Activated CD4-positive, alpha-beta memory T cell treated with anti-CD3 and anti-CD28 coated beads for 36 hours (primary cell): ENCODE results near the gene WDFY3. TPM values are rescaled to one million over a fixed set of nuclear protein-coding genes. Genes with fewer than 3 reads are reported as not detected.

Experiments used
- CTCF ChIA-PET: fragments of 350-600 bp; sonication (Branson Sonifier 250); formaldehyde crosslinking; loops from one replicate; lab custom pipeline; 2021; ENCODE audit warnings: antibody characterized with exemption, inconsistent platforms; lab: Charles Lee
- POLR2A ChIA-PET: fragments of 350-600 bp; sonication (Branson Sonifier 250); formaldehyde crosslinking; loops from one replicate; lab custom pipeline; 2021; ENCODE audit warnings: antibody characterized with exemption; lab: Charles Lee
- DNase-seq: peaks from one replicate; pipeline ENCODE4 v3.0.0-alpha.2; 2020
- H3K27ac Mint-ChIP-seq: one replicate; pipeline ENCODE4 v1.8.0; 2021; ENCODE audit warnings: mixed read lengths
- H3K27me3 Mint-ChIP-seq: one replicate; pipeline ENCODE4 v1.8.0; 2021; ENCODE audit warnings: mixed read lengths
- H3K36me3 Mint-ChIP-seq: one replicate; pipeline ENCODE4 v1.8.0; 2021; ENCODE audit warnings: mixed read lengths
- H3K4me1 Mint-ChIP-seq: one replicate; pipeline ENCODE4 v1.8.0; 2021; ENCODE audit warnings: low read depth, mixed read lengths
- H3K4me3 Mint-ChIP-seq: one replicate; pipeline ENCODE4 v1.8.0; 2021; ENCODE audit warnings: mild to moderate bottlenecking, mixed read lengths
- H3K9me3 Mint-ChIP-seq: one replicate; pipeline ENCODE4 v1.8.0; 2021; ENCODE audit warnings: mixed read lengths
- intact Hi-C: fragments of 100-400 bp; cut with micrococcal nuclease; formaldehyde crosslinking; loops from one replicate; pipeline ENCODE4 v1.15.1; 2023
- total RNA-seq, 2 experiments: library from RNA; stranded (reverse); gene quantifications; one replicate each; pipeline ENCODE4 v1.2.3, GENCODE V29; 2021

Gene WDFY3
- total RNA-seq, 2 experiments from 2014 or later = 1.3 to 1.7 TPM

GRCh38 chr4:84917086-84917821 is 49.2 kb downstream of the WDFY3 start:
- Mint-ChIP-seq H3K27ac (no peak overlapping the region), H3K36me3 (no peaks in the 10 kb centered on the region), H3K4me3 (no peak overlapping the region), H3K4me1 (no peaks in the 10 kb centered on the region), H3K27me3 (peaks cover 1% of the 10 kb centered on the region), H3K9me3 (no peaks in the 10 kb centered on the region)
- ChIA-PET POLR2A (no interaction called here), CTCF (no interaction called here)
- intact Hi-C loops = no loop called here
- DNase-seq = no peak

GRCh38 chr4:84916227-84916626 is 50.3 kb downstream of the WDFY3 start:
- CTCF ChIA-PET = no interaction called here
- Mint-ChIP-seq H3K4me3 (no peak overlapping the region), H3K27me3 (peaks cover 1% of the 10 kb centered on the region), H3K9me3 (no peaks in the 10 kb centered on the region), H3K4me1 (no peaks in the 10 kb centered on the region), H3K36me3 (no peaks in the 10 kb centered on the region), H3K27ac (no peak overlapping the region)
- POLR2A ChIA-PET = no interaction called here
- intact Hi-C loops = no loop called here
- DNase-seq = no peak

DNA sequence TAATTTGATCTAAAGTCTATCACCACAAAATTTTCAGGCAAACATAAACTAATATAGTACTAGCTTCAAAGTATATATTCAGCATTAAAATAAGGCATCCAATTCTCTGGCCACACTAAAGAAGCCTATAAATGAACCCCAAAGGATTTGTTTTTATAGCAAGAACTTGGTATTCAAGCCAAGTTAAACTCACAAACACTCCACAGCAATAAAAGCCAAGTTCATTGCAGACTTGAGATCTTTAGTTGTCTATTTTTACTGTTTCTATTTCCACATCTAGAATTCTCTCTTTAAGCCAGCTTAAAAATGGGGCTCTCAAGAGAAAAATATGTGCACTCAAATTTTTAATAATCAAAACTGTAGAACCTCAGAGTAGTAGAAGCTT is 51.1 kb downstream of the WDFY3 start:
- intact Hi-C loops = no loop called here
- H3K4me3 Mint-ChIP-seq = no peak overlapping the region
- no peak for DNase-seq
- H3K36me3 Mint-ChIP-seq = no peaks in the 10 kb centered on the region
- ChIA-PET POLR2A (no interaction called here), CTCF (no interaction called here)
- H3K4me1 Mint-ChIP-seq = no peaks in the 10 kb centered on the region
- H3K9me3 Mint-ChIP-seq = no peaks in the 10 kb centered on the region
- H3K27ac Mint-ChIP-seq = no peak overlapping the region
- H3K27me3 Mint-ChIP-seq = no peaks in the 10 kb centered on the region

GRCh38 chr4:84914686-84915395 is 51.6 kb downstream of the WDFY3 start:
- Mint-ChIP-seq H3K27ac (no peak overlapping the region), H3K9me3 (no peaks in the 10 kb centered on the region), H3K36me3 (no peaks in the 10 kb centered on the region), H3K4me1 (no peaks in the 10 kb centered on the region), H3K27me3 (no peaks in the 10 kb centered on the region), H3K4me3 (no peak overlapping the region)
- intact Hi-C loops = no loop called here
- no peak for DNase-seq
- POLR2A ChIA-PET = no interaction called here
- CTCF ChIA-PET = no interaction called here

DNA sequence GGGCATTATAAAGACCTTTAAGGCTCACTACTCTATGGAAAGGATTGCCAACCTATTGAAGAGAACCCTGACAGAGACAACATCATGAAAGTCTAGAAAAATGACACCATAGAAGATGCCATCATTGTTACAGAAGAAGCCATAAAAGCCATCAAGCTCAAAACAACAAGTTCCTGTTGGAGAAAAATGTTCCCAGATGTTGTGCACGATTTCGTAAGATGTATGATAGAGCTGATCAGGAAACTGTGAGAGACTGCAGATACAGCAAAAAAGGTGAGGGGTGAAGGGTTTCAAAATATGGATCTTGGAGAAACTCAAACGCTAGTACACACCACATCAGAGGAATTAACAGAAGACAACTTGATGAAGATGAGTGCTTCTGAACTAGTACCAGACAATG is 53.3 kb downstream of the WDFY3 start:
- H3K4me1 Mint-ChIP-seq = no peaks in the 10 kb centered on the region
- no peak overlapping the region for H3K4me3 Mint-ChIP-seq
- ChIA-PET POLR2A (no interaction called here), CTCF (no interaction called here)
- H3K27me3 Mint-ChIP-seq = no peaks in the 10 kb centered on the region
- DNase-seq = no peak
- H3K9me3 Mint-ChIP-seq = no peaks in the 10 kb centered on the region
- no peaks in the 10 kb centered on the region for H3K36me3 Mint-ChIP-seq
- intact Hi-C loops = no loop called here
- no peak overlapping the region for H3K27ac Mint-ChIP-seq

GRCh38 chr4:84912741-84913140 is 53.7 kb downstream of the WDFY3 start:
- H3K27ac Mint-ChIP-seq = no peak overlapping the region
- H3K4me1 Mint-ChIP-seq = no peaks in the 10 kb centered on the region
- no peak overlapping the region for H3K4me3 Mint-ChIP-seq
- DNase-seq = no peak
- no peaks in the 10 kb centered on the region for H3K36me3 Mint-ChIP-seq
- CTCF ChIA-PET = no interaction called here
- H3K27me3 Mint-ChIP-seq = no peaks in the 10 kb centered on the region
- H3K9me3 Mint-ChIP-seq = no peaks in the 10 kb centered on the region
- POLR2A ChIA-PET = no interaction called here
- intact Hi-C loops = no loop called here

DNA sequence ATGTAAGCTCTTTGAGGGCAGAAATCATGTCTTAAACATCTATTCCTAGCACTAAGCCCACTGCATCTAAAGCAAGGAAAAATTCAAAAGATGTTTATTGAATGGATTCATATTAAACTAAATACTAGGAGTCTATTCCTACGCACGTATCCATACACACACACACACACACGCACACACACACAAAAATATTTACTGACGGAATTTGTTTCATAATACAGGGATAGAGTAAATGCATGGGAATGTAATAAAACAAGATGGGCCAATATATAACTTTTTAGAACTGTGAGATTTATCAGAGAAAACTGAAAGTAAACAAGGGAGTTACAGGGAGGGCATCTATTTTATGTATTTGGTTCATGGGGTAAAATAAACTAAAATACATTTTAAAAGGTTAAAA is 57.6 kb downstream of the WDFY3 start:
- ChIA-PET CTCF (no interaction called here), POLR2A (no interaction called here)
- Mint-ChIP-seq H3K27ac (no peak overlapping the region), H3K36me3 (no peaks in the 10 kb centered on the region), H3K4me3 (no peak overlapping the region), H3K4me1 (no peaks in the 10 kb centered on the region), H3K9me3 (no peaks in the 10 kb centered on the region), H3K27me3 (no peaks in the 10 kb centered on the region)
- intact Hi-C loops = no loop called here
- DNase-seq = no peak

GRCh38 chr4:84907145-84907544 is 59.3 kb downstream of the WDFY3 start:
- ChIA-PET CTCF (no interaction called here), POLR2A (no interaction called here)
- Mint-ChIP-seq H3K27ac (no peak overlapping the region), H3K36me3 (no peaks in the 10 kb centered on the region), H3K9me3 (no peaks in the 10 kb centered on the region), H3K4me1 (no peaks in the 10 kb centered on the region), H3K27me3 (no peaks in the 10 kb centered on the region), H3K4me3 (no peak overlapping the region)
- DNase-seq = no peak
- intact Hi-C loops = no loop called here

GRCh38 chr4:84905646-84906045 is 60.8 kb downstream of the WDFY3 start:
- no peak overlapping the region for H3K4me3 Mint-ChIP-seq
- H3K9me3 Mint-ChIP-seq = no peaks in the 10 kb centered on the region
- intact Hi-C loops = no loop called here
- POLR2A ChIA-PET = no interaction called here
- no peaks in the 10 kb centered on the region for H3K27me3 Mint-ChIP-seq
- H3K36me3 Mint-ChIP-seq = no peaks in the 10 kb centered on the region
- CTCF ChIA-PET = no interaction called here
- no peaks in the 10 kb centered on the region for H3K4me1 Mint-ChIP-seq
- no peak overlapping the region for H3K27ac Mint-ChIP-seq
- no peak for DNase-seq

GRCh38 chr4:84901740-84902281 is 64.7 kb downstream of the WDFY3 start:
- ChIA-PET POLR2A (no interaction called here), CTCF (no interaction called here)
- Mint-ChIP-seq H3K9me3 (no peaks in the 10 kb centered on the region), H3K27ac (no peak overlapping the region), H3K27me3 (no peaks in the 10 kb centered on the region), H3K4me1 (no peaks in the 10 kb centered on the region), H3K36me3 (no peaks in the 10 kb centered on the region), H3K4me3 (no peak overlapping the region)
- no peak for DNase-seq
- intact Hi-C loops = no loop called here

DNA sequence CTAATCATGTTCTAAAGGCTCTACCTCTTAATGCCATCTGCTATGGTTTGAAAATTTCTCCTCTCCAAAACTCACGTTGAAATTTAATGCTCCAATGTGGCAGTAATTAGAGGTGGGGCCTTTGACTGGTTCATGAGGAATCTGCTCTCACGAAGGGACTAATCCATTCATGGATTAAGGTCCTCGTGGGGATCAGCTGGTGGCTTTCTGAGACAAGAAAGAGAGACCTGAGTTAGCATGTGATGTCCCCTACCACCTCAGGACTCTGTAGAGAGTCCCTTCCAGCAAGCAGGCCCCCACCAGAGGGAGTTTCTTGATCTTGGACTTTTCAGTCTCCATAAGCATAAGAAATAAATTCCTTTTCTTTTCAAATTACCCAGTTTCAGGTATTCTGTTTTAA is 65.3 kb downstream of the WDFY3 start:
- intact Hi-C loops = no loop called here
- ChIA-PET CTCF (no interaction called here), POLR2A (no interaction called here)
- no peaks in the 10 kb centered on the region for H3K4me1 Mint-ChIP-seq
- DNase-seq = no peak
- H3K4me3 Mint-ChIP-seq = no peak overlapping the region
- no peaks in the 10 kb centered on the region for H3K27me3 Mint-ChIP-seq
- H3K36me3 Mint-ChIP-seq = no peaks in the 10 kb centered on the region
- H3K27ac Mint-ChIP-seq = no peak overlapping the region
- H3K9me3 Mint-ChIP-seq = no peaks in the 10 kb centered on the region

DNA sequence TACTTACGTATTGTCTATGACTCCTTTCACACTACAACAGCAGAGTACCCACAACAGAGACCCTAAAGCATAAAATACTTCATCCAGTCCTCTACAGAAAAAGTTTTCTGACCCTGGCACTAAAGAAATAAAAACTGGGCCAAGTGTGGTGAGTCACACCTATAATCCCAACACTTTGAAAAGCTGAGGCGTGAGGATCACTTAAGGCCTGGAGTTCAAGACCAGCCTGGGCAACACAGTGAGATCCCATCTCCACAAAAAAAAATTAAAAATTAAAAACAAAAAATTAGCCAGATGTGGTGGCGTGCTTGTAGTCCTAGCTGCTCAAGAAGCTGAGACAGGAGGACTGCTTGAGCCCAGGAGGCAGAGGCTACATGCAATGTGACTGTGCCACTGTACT is 66.9 kb downstream of the WDFY3 start:
- no peaks in the 10 kb centered on the region for H3K27me3 Mint-ChIP-seq
- POLR2A ChIA-PET = no interaction called here
- DNase-seq = no peak
- no peak overlapping the region for H3K4me3 Mint-ChIP-seq
- H3K36me3 Mint-ChIP-seq = no peaks in the 10 kb centered on the region
- intact Hi-C loops = no loop called here
- H3K9me3 Mint-ChIP-seq = no peaks in the 10 kb centered on the region
- H3K27ac Mint-ChIP-seq = no peak overlapping the region
- CTCF ChIA-PET = no interaction called here
- H3K4me1 Mint-ChIP-seq = no peaks in the 10 kb centered on the region

DNA sequence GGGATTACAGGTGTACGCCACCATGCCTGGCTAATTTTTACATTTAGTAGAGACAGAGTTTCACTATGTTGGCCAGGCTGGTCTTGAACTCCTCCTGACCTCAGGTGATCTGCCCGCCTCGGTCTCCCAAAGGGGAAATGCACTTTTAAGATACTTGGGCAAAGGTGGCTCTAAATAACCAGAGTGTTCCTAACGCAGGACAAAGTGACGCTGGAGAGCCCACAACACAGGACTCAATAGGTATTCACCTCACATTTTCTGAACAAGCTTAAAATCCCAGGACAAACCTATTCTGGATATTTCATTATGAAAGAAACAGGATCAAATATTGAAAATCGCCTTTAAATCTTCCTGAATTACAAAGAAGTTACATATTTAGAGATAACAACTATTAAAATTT is 69.0 kb downstream of the WDFY3 start:
- CTCF ChIA-PET = no interaction called here

More for the DNA sequence above, 69.0 kb downstream of the WDFY3 start:
- POLR2A ChIA-PET = no interaction called here
- no peak overlapping the region for H3K4me3 Mint-ChIP-seq
- no peaks in the 10 kb centered on the region for H3K4me1 Mint-ChIP-seq
- no peaks in the 10 kb centered on the region for H3K9me3 Mint-ChIP-seq
- no peak overlapping the region for H3K27ac Mint-ChIP-seq
- intact Hi-C loops = no loop called here
- no peaks in the 10 kb centered on the region for H3K27me3 Mint-ChIP-seq
- H3K36me3 Mint-ChIP-seq = no peaks in the 10 kb centered on the region
- no peak for DNase-seq
